T-cell (primary cell): Measurements from ENCODE around the gene RASGEF1B. TPM values are rescaled to one million over a fixed set of nuclear protein-coding genes. Genes with fewer than 3 reads are reported as not detected.

Experiments used
- ATAC-seq, 4 experiments: fragments of 200-7000 bp in 3 of 4; fragments of 150-1000 bp in 1 of 4; cut with Tn5 transposase; replicated peaks in 1 of 4; 1 replicate in 3 of 4; 2 replicates in 1 of 4; pipeline ENCODE4 v1.10.0; 2021; ENCODE audit warnings: moderate library complexity in 3 of 4, mild to moderate bottlenecking in 2 of 4, moderate number of reproducible peaks in 1 of 4
- CTCF ChIA-PET, 2 donors: fragments of 300-600 bp; sonication (Branson Sonifier 250); formaldehyde crosslinking; loops; one replicate each; lab custom pipeline; 2022; ENCODE audit warnings: antibody characterized with exemption in 2 of 2; lab: Charles Lee
- POLR2A ChIA-PET, 2 donors: fragments of 300-600 bp; sonication (Branson Sonifier 250); formaldehyde crosslinking; loops; one replicate each; lab custom pipeline; 2022; ENCODE audit warnings: antibody characterized with exemption in 2 of 2; lab: Charles Lee
- DNase-seq, 35 experiments: peaks; one replicate each; pipeline versions ENCODE4 v3.0.0 to v3.0.0-alpha.2; 2013 to 2023
- H3K27ac ChIP-seq: one replicate; pipeline ENCODE4 v1.5.1; 2013; ENCODE audit warnings: low read length
- H3K27me3 ChIP-seq, 2 experiments: replicated peaks in 1 of 2; 1 replicate in 1 of 2; 2 replicates in 1 of 2; pipeline versions ENCODE4 v1.6.1 to v1.7.0; 2013; ENCODE audit warnings: low read length in 1 of 2, mixed read lengths in 1 of 2; ENCODE audit not compliant: control insufficient read depth in 2 of 2, insufficient read depth in 2 of 2; ENCODE audit errors: extremely low read depth in 1 of 2
- H3K36me3 ChIP-seq, 2 donors: 1 replicate in 1 of 2; 2 replicates in 1 of 2; pipeline versions ENCODE4 v1.6.1 to v1.7.0; 2013; ENCODE audit warnings: low read length in 1 of 2; ENCODE audit not compliant: control insufficient read depth in 2 of 2, insufficient read depth in 1 of 2; ENCODE audit errors: extremely low read depth in 1 of 2
- H3K4me1 ChIP-seq, 2 experiments: 1 replicate in 1 of 2; 2 replicates in 1 of 2; pipeline versions ENCODE4 v1.6.1 to v1.7.0; 2013; ENCODE audit warnings: low read length in 2 of 2, mixed read lengths in 1 of 2; ENCODE audit not compliant: insufficient read depth in 2 of 2, control insufficient read depth in 1 of 2; ENCODE audit errors: extremely low read depth in 1 of 2
- H3K4me3 ChIP-seq, 2 donors: 1 replicate in 1 of 2; 2 replicates in 1 of 2; pipeline versions ENCODE4 v1.5.1 to v1.7.0; 2013; ENCODE audit warnings: mild to moderate bottlenecking in 2 of 2, low read length in 1 of 2, moderate library complexity in 1 of 2; ENCODE audit not compliant: control insufficient read depth in 1 of 2; ENCODE audit errors: extremely low read depth in 1 of 2
- H3K9me3 ChIP-seq: 2 replicates; pipeline ENCODE4 v1.7.0; 2013
- H3K27ac Mint-ChIP-seq, 2 donors: one replicate each; pipeline ENCODE4 v1.8.0; 2020 to 2021; ENCODE audit warnings: mild to moderate bottlenecking in 2 of 2, mixed read lengths in 2 of 2
- H3K27me3 Mint-ChIP-seq, 2 donors: one replicate each; pipeline ENCODE4 v1.8.0; 2021 to 2022; ENCODE audit warnings: mixed read lengths in 2 of 2
- H3K36me3 Mint-ChIP-seq: one replicate; pipeline ENCODE4 v1.8.0; 2021; ENCODE audit warnings: mixed read lengths
- H3K4me1 Mint-ChIP-seq, 3 donors: one replicate each; pipeline ENCODE4 v1.8.0; 2020 to 2022; ENCODE audit warnings: mixed read lengths in 3 of 3, mild to moderate bottlenecking in 1 of 3
- H3K4me3 Mint-ChIP-seq, 3 donors: one replicate each; pipeline ENCODE4 v1.8.0; 2020 to 2022; ENCODE audit warnings: mild to moderate bottlenecking in 3 of 3, mixed read lengths in 3 of 3, moderate library complexity in 3 of 3
- H3K9me3 Mint-ChIP-seq, 3 donors: one replicate each; pipeline ENCODE4 v1.8.0; 2020 to 2022; ENCODE audit warnings: mixed read lengths in 3 of 3
- WGBS: methylation state at CpG from one replicate; pipeline ENCODE4 v1.1.5; 2013; ENCODE audit warnings: missing lambda C conversion rate; ENCODE audit not compliant: insufficient coverage; 5-methylcytosine and 5-hydroxymethylcytosine counted together
- total RNA-seq, 35 experiments: library from RNA in 6 of 35; stranded (reverse) in 6 of 35; fragments of 120-200 nt in 1 of 35; gene quantifications; one replicate each; pipeline versions ENCODE4 v1.2.1 to v1.2.4 and lab custom pipeline; 2013 to 2026

Gene RASGEF1B
- total RNA-seq, 5 donors from 2014 or later (not counting 1 experiment from before 2014, with no cell fraction given): 7.3 to 54.0 (median 8.1) TPM

DNA sequence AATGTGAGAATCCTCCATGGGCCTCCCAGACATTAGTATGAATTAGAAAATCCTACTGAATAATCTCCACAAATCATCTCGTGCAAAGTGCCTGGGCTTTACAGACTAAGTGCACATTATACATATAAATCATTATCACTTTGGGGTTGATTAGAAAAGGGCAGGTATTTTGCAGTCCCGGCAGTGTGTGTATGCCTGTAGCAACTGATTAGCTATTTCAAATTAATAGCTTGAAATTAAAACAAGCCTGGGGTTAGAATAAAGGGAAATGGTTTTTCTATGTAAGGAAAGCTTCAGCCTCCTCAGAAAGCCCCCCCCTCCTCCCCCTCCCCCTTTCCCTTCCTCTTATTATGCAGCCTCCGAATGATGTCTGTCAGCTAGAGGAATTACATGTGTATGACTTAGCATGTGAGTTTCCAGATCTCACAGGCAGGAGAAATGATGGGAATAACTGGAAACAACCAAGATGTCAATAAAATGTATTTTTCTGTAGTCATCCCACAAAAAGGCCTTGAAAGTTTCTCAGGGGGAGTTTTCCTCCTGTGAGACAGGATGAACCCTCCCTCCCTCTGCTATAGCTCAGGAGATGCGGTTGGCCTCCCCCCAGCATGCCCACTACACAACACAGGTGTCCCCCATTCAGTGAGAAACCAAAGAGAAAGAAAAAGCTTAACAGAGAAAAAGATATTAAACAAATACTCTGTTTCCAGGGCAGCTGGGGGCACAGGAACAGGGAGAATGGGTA is 41.2 kb upstream of the RASGEF1B start:
- peaks cover 4 to 21% (median 8%) of the 10 kb centered on the region in 3 donors for H3K4me1 Mint-ChIP-seq
- no CpG with 5 or more reads among the region's 4 CpGs for WGBS
- no peaks in the 10 kb centered on the region for H3K27me3 ChIP-seq
- no peak overlapping the region for H3K27ac ChIP-seq
- no peaks in the 10 kb centered on the region for H3K36me3 ChIP-seq
- H3K36me3 Mint-ChIP-seq: no peaks in the 10 kb centered on the region
- no peaks in the 10 kb centered on the region for H3K9me3 ChIP-seq
- CTCF ChIA-PET: interaction anchor here in 1 of 2 donors (0.6 to 1.4 kb wide), 2 partner anchors 9 to 74 kb away, joined by 3 read pairs; no protein-coding TSS in a partner anchor
- ATAC-seq (no peak), DNase-seq (no peak)
- no peak overlapping the region for H3K4me3 Mint-ChIP-seq
- no peak overlapping the region for H3K4me3 ChIP-seq
- H3K9me3 Mint-ChIP-seq: no peaks in the 10 kb centered on the region
- no peaks in the 10 kb centered on the region for H3K27me3 Mint-ChIP-seq
- POLR2A ChIA-PET: interaction anchor here (0.5 to 0.6 kb wide), 2 partner anchors 14 to 994 kb away, joined by 3 read pairs; no protein-coding TSS in a partner anchor
- no peak overlapping the region for H3K27ac Mint-ChIP-seq
- peaks cover 6 to 8% of the 10 kb centered on the region in 2 experiments for H3K4me1 ChIP-seq

DNA sequence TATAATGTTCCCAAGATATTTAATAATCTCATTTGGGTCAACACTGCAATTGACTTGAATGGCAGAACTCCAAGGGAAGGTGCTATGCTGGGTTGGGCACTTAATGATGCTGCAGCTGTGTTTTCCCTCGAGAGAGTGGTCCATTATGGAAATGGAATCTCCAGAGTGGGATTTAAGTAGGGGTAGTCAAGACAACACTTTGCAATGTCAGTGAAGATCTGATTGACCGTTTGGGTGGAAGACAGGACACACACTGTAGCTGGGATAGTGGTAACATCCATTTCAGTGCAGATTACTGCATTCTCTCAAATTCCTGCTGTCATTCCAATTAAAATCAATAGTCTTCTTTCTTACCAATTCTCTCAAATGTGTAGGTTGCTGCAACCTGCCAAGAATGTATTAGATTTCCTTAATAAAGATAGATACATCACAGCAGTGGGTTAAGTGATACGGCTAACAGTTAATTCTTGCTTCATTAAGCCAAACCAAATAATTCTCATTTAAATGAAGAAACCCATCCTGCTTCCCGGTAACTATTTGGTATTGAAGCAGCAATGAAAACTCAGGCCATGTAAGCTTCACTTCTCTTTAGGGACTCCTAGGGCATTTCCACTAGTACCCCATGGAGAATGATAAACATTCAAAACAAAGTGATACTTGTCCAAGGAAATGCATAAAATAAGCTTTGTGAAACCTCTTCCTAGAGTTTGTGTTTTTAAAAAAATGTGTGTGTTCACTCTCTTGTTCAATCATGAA is 40.5 kb upstream of the RASGEF1B start:
- no peak overlapping the region for H3K4me3 ChIP-seq
- WGBS: no CpG with 5 or more reads among the region's 4 CpGs
- Mint-ChIP-seq H3K27ac (no peak overlapping the region), H3K9me3 (no peaks in the 10 kb centered on the region), H3K4me1 (peaks cover 7 to 23% (median 15%) of the 10 kb centered on the region in 3 donors), H3K4me3 (no peak overlapping the region), H3K36me3 (no peaks in the 10 kb centered on the region), H3K27me3 (no peaks in the 10 kb centered on the region)
- POLR2A ChIA-PET: no interaction called here
- H3K36me3 ChIP-seq: no peaks in the 10 kb centered on the region
- DNase-seq: no peak
- CTCF ChIA-PET: no interaction called here
- H3K9me3 ChIP-seq: no peaks in the 10 kb centered on the region
- H3K27me3 ChIP-seq: no peaks in the 10 kb centered on the region
- no peak for ATAC-seq
- H3K27ac ChIP-seq: no peak overlapping the region
- peaks cover 6 to 8% of the 10 kb centered on the region in 2 experiments for H3K4me1 ChIP-seq

DNA sequence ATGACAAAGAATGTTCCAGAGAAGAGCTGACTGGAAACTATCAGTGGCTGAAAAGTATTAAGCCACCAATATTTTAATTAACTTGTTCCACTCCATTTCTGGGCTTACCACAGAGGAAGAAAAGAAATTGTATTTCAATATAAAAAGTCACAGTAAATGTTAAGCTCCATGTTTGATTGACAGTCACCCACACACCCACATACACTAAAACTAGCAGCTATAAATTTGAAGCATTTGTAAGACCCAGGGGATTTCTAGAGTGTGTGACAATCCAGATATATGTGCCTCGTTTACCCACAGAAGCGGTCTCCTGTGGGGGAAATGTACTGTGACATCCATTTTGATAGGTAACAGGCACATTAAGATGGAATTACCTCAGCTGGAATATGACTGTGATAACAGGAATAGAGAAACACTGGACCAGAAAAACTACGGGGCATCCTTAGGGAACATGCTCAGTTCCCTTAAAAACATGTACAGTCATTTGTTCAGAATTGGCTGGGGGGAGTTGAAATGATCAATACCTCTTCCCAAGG is 39.0 kb upstream of the RASGEF1B start:
- Histone ChIP-seq H3K4me1 (peaks cover 15% of the 10 kb centered on the region in 2 experiments), H3K4me3 (no peak overlapping the region), H3K27me3 (no peaks in the 10 kb centered on the region), H3K27ac (no peak overlapping the region), H3K9me3 (no peaks in the 10 kb centered on the region), H3K36me3 (no peaks in the 10 kb centered on the region)
- DNase-seq: no peak
- H3K4me1 Mint-ChIP-seq: peaks cover 14 to 36% (median 27%) of the 10 kb centered on the region in 3 donors
- ChIA-PET CTCF (interaction anchor here (0.6 to 1.4 kb wide), 4 partner anchors 9 to 157 kb away, joined by 3 to 6 read pairs (median 4); partner anchors contain the start of gene RASGEF1B (in 1 of the 2)), POLR2A (interaction anchor here (0.5 to 1.0 kb wide), 4 partner anchors 9 to 155 kb away, joined by 3 to 5 read pairs (median 3); no protein-coding TSS in a partner anchor)
- no peaks in the 10 kb centered on the region for H3K27me3 Mint-ChIP-seq
- H3K27ac Mint-ChIP-seq: no peak overlapping the region
- WGBS: no CpG with 5 or more reads among the region's 3 CpGs
- no peaks in the 10 kb centered on the region for H3K9me3 Mint-ChIP-seq
- no peak for ATAC-seq
- no peak overlapping the region for H3K4me3 Mint-ChIP-seq
- no peaks in the 10 kb centered on the region for H3K36me3 Mint-ChIP-seq

DNA sequence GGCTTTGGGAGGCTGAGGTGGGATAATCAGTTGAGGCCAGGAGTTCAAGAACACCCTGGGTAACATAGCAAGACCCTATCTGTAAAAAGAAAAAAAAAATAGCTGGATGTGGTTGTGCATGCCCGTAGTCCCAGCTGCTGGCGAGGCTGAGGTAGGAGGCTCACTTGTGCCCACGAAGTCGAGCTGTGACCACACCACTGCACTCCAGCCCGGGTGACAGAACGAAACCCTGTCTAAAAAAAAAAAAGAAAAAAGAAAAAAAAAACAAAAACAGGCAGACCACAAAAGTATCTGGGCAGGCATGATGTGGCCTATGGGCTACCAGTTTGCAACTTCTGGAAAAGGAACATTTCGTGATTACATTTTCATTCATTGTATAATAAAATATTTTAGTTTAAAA is 38.1 kb upstream of the RASGEF1B start:
- Histone ChIP-seq H3K27me3 (no peaks in the 10 kb centered on the region), H3K27ac (no peak overlapping the region), H3K36me3 (no peaks in the 10 kb centered on the region), H3K4me1 (peaks cover 22 to 24% of the 10 kb centered on the region in 2 experiments), H3K4me3 (no peak overlapping the region), H3K9me3 (no peaks in the 10 kb centered on the region)
- Mint-ChIP-seq H3K4me3 (no peak overlapping the region), H3K9me3 (no peaks in the 10 kb centered on the region), H3K27me3 (no peaks in the 10 kb centered on the region), H3K27ac (no peak overlapping the region), H3K4me1 (peaks cover 23 to 45% (median 36%) of the 10 kb centered on the region in 3 donors), H3K36me3 (no peaks in the 10 kb centered on the region)
- CTCF ChIA-PET: interaction anchor here (0.7 to 1.4 kb wide), 4 partner anchors 8 to 42 kb away, joined by 3 to 4 read pairs (median 4); partner anchors contain the start of gene RASGEF1B (in 1 of the 2)
- WGBS: no CpG with 5 or more reads among the region's 7 CpGs
- DNase-seq: peak in 6 of 35 experiments; percentile 4 to 20 (median 6)
- no peak for ATAC-seq
- POLR2A ChIA-PET: interaction anchor here in 1 of 2 donors (0.9 kb wide), 1 partner anchor 10 kb away, joined by 5 read pairs; no protein-coding TSS in a partner anchor

DNA sequence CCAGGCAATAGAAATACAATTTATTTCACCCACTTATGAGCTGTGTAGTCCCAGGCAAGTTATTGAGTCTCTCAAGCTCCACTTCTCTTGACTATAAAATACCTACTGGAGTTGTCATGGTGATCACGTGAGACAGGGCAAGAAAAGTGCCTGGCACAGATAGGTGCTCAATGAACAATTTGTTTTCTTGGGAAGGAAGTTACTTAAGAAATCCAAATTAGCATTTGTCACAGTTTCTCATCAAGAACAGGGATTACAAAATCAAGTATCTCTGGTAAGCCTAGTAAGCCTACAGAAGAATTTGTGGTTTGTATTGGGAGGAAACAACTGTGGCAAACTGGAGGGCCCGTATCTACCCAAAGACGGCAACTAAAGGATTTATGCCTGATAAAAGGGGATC is 37.5 kb upstream of the RASGEF1B start:
- H3K4me3 ChIP-seq: no peak overlapping the region
- WGBS: no CpG with 5 or more reads among the region's 3 CpGs
- H3K36me3 Mint-ChIP-seq: no peaks in the 10 kb centered on the region
- peaks cover 28 to 51% (median 42%) of the 10 kb centered on the region in 3 donors for H3K4me1 Mint-ChIP-seq
- H3K4me3 Mint-ChIP-seq: no peak overlapping the region
- ATAC-seq (no peak), DNase-seq (no peak)
- no peaks in the 10 kb centered on the region for H3K9me3 ChIP-seq
- POLR2A ChIA-PET: interaction anchor here in 1 of 2 donors (0.9 kb wide), 1 partner anchor 9 kb away, joined by 5 read pairs; no protein-coding TSS in a partner anchor
- H3K9me3 Mint-ChIP-seq: no peaks in the 10 kb centered on the region
- peaks cover 24 to 26% of the 10 kb centered on the region in 2 experiments for H3K4me1 ChIP-seq
- CTCF ChIA-PET: interaction anchor here in 1 of 2 donors (0.7 kb wide), 1 partner anchor 42 kb away, joined by 3 read pairs; no protein-coding TSS in a partner anchor
- H3K36me3 ChIP-seq: no peaks in the 10 kb centered on the region
- H3K27me3 Mint-ChIP-seq: no peaks in the 10 kb centered on the region
- no peak overlapping the region for H3K27ac Mint-ChIP-seq
- H3K27ac ChIP-seq: no peak overlapping the region
- H3K27me3 ChIP-seq: no peaks in the 10 kb centered on the region
